ENCODE measurements around the gene CIZ1.
A peak's percentile ranks its signal among the peaks of the same experiment; 100 is the strongest.

Gene CIZ1

DNA sequence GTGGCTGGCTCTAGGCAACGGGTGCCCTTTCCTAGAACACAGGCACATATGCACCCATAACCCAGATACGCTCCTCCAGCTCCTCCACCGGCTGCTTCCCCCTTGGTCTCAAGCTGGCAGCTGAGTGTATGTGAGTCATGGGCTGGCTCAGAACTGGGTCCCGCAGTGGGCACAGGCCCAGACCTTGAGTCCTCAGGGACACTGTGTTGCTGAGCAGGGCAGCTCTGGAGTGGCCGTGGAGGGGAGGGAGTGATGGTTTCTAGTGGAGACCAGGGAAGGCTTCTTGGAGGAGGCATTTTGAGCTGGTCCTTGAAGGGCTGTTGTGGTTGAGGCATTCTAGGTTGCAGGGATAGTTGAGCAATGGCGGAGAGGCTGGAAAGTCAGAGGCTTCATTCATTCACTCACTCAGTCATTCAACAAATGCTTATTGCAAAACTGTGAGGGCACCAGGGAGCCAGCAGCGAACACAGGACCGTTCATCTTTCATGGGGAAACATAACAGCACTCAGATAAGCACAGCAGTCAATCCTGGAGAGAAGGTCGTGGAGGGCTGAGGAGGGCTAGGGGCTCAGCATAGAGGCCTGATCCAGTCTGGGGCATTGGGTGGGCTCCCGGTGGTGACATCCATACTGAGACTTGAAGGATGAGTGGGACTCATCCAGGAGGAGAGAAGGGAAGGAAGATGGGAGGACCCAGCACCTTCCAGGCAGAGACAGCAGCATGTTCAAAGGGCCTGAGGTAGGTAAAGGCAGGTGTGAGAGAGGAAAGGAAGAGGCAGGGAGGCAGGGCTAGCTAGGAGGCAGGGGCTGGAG lies 29.0 kb downstream of the CIZ1 start:
- DNase-seq: no peak

GRCh38 chr9:128161215-128161902 lies 30.0 kb downstream of the CIZ1 start:
- no peak for DNase-seq

GRCh38 chr9:128160603-128160987 lies 30.8 kb downstream of the CIZ1 start:
- peak; percentile 58 to 70 for DNase-seq

DNA sequence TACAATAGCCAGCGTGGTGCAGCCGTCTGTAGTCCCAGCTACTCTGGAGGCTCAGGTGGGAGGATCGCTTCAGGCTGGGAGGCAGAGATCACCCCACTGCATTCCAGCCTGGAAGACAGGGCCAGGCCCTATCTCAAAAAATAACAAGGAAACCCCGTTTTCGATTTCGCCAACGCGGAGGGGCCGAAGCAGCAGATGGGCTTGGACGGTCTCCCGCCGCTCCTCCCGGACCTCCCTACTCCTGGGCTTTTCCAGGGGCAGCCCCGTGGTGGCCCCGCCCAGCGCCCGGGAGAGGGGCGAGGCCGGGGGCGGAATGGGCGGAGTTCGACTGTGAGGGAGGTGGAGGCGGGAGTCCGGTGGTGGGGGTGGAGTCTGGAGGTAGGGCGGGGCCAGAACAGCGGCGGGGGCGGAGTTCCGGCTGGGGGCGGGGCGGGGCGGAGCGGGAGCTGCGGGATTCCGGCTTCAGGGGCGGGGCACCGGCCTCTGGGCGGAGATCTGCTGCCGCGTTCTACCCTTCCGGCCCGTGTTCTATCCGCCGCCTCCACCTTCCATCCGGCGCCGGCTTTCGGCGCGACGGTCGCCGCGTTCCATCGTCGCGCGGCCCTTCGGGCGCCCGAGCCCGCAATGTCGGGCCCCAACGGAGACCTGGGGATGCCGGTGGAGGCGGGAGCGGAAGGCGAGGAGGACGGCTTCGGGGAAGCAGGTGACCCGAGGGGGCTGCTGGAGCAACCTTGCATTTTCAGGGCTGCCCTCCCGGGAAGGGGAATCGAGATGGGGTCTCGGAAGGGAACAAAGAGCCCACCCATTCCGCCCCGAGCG lies 31.4 kb downstream of the CIZ1 start, which contains the start of gene BBLN:
BBLN (plus strand) TSS at position 482 of the 819 bp plus-strand sequence; CDS start at position 625, 143 bp downstream.
- peak; percentile 91 to 95 for DNase-seq

GRCh38 chr9:128159522-128159783 lies 31.9 kb downstream of the CIZ1 start:
- peak; percentile 14 to 29 for DNase-seq

GRCh38 chr9:128155736-128156500 lies 35.5 kb downstream of the CIZ1 start:
- DNase-seq: no peak

DNA sequence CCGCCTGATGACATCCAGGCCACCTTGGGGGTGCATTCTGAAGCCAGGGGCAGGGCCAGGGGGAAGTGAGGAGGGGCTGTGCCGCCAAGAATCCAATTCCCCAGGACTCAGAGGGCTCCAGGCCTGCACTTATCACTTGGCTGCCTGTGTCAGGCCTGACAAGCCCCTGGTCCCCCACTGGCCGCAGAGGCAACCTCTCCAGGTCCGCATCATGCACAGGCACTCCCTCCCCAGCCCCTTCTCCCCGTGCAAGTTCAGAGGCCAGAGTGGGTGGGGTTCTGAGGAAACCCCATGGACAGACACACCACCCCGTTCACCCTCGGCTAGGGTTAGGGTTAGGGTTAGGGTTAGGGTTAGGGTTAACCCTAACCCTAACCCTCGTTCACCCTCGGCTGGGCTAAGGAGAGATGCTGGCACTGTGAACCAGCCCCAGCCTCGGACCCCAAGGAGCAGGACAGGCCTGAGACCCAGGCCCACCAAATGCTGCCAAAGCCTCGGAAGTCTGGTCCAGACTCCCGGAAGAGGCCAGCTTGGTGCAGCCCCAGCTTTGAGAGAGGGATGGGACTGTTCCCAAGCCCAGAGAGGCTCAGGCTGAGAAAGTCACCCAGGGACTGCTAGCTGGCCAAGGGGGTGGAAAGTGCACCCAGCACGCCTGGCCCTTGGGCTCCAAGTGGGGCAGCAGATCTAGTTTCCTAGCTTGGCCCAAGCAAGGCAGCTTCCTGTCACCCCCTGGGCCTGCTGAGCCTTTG lies 37.3 kb downstream of the CIZ1 start:
- DNase-seq: no peak

DNA sequence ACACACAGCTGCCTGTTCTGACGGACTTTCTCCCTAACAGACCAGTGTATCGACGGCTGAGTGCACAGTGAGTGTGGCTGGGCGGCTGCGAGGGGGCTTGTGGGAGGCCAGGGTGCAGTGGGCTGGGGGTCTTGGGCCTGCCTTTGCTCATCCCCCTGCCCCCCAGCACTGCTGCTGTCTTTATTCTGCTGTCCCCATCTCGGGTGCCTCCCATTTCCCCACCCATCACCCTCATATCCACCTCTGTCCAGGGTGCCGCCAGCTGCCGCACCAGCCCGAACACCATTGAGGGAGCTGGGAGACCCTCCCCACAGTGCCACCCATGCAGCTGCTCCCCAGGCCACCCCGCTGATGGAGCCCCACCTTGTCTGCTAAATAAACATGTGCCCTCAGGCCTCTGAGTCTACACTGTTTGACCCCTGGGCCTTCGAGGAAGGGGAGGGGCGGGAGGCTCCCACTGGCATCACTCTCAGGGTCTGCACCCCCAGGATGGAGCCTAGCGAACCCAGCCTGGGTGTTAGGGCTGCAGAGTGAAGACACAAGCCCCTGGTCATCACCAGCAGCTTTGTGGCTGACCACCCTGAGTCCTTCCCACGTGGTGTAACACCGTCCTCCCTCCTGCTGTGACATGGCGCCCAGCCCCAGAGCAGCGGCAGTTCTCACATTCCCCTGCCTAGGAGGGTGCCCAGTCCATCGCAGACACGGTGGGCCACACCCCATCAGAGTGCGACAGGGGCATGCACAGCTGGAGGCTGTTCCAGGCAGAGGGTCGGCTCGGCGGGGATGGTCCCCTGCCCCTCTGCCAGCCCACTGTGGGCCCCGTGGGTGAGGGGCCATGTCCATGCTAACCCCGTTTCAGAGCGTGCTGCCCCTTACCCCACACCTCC lies 38.1 kb downstream of the CIZ1 start:
- no peak for DNase-seq

DNA sequence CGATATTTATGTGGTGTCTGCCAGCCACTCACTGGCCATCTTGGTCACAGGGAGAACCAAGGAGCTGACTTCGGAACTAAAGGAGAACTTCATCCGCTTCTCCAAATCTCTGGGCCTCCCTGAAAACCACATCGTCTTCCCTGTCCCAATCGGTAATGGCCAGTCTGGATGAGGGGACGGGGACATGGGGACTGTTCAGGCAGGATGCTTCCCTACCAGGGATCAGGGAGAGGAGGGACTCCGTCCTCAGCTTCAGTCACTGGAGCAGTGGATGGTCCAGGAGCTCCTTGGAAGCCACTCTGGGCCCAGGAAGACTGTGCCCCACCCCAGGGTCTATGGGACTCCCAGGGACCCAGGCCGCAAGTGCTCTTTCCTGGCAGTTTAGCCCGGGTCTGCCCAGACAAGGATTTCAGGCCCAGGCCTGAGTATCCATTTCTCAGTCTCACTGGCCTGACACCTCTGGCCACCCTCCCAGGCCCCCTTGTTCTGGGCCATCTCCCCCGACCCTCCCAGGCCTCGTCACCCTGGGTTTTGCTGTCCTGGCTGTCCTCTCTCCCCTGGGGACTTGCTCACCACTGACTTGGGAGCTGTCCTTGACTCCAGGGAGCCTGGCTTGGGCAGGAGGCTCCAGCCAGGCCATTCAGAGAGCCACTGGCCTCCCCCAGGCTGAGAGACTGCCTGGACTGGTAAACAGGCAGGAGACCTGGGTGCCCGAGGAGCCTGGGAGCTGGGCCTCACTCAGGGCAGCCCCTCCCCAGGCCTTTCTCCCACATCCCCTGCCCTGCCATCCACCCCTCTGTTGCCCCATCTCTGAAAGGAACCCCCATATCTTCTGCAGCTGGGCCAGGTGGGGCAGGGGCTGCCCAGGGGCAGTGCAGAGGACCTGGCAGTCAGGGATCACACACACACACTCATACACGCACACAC lies 39.0 kb downstream of the CIZ1 start:
- DNase-seq: no peak

GRCh38 chr9:128151309-128152132 lies 39.9 kb downstream of the CIZ1 start:
- DNase-seq: no peak

GRCh38 chr9:128150594-128151308 lies 40.6 kb downstream of the CIZ1 start:
- no peak for DNase-seq

DNA sequence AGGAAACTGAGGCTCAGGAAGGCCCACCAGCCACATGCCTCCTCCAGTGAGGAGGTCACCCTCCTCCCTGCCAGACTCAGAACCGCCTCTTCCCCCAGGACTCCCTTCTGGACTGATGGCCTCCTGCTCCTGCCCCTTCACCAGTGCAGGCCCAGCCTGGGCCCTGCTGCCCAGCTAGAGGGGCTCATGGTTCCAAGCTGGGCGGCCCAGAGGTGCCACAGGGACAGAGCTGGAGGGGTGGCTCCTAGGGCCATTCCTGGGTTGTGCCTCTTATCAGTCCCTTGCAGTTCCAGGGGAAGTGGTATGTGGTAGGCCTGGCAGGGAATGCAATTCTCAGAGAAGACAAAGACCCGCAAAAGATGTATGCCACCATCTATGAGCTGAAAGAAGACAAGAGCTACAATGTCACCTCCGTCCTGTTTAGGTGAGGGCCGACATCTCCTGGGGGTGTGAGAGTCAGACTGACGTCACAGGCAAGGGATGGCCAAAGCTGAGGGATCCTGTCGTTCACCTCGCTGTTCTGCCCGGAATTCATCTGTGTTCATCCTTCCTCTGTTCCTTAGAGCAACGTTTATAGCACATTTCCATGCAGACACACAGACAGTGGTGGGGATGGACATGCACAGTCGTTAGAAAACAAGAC lies 41.3 kb downstream of the CIZ1 start:
- DNase-seq: no peak

GRCh38 chr9:128149001-128149701 lies 42.2 kb downstream of the CIZ1 start, which contains the start of gene LCN2:
Gene LCN2 (plus strand): TSS chr9:128149453. CDS start chr9:128149526, 73 bp downstream.
- DNase-seq: no peak

DNA sequence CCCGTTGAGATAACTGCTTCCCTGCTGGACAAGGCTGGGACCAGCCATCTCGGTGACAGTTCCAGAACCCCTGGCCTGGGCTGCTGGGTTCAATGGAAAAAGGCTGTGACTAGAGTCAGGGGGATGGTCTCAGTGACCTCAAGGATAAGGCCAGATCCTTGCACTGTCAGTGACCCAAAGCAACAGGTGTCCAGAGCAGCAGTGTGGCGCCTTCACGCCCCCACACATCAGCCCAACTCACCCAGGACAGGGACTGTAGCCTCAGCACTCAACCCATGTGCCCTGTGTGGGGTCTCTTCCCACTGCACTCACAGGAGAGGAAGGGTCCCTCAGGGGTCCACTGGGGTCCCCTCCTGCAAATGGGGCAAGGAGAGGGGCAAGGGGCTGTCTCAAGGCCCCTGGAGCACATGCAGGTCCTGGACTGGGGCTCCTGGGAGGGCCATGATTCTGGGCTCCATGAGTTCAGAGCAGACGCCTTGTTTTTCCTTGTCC lies 42.8 kb downstream of the CIZ1 start:
- no peak for DNase-seq

GRCh38 chr9:128146591-128147120 lies 44.7 kb downstream of the CIZ1 start:
- no peak for DNase-seq

- no peak for DNase-seq
These were observed 45.4 kb downstream of the CIZ1 start for GRCh38 chr9:128145951-128146351.

Data from stimulated activated CD4-positive, alpha-beta T cell treated with anti-CD3 and anti-CD28 coated beads, Interleukin-4, amount 100 ng/mL, for 4 hours (primary cell).